ENCODE results near the gene DTNB. TPM values are rescaled to one million over a fixed set of nuclear protein-coding genes. Genes with fewer than 3 reads are reported as not detected.

Gene DTNB
- total and polyA plus RNA-seq, 2 experiments from 2014 or later = 31.3 to 33.4 TPM

GRCh38 chr2:25387876-25388449, 285.4 kb downstream of the DTNB start:
- Histone ChIP-seq H3K27me3 (no peaks in the 10 kb centered on the region), H3K27ac (no peak overlapping the region), H3K4me3 (no peak overlapping the region), H3K9me3 (ENCODE audit: low read depth) (no peaks in the 10 kb centered on the region), H3K36me3 (no peaks in the 10 kb centered on the region), H3K4me1 (ENCODE audit: low read depth) (no peaks in the 10 kb centered on the region)
- no peak for DNase-seq (ENCODE audit: low read depth in 1 of 2, low spot score in 1 of 2)
- TF ChIP-seq CTCF (IDR thresholded peaks at IDR 0.05; ENCODE audit: low read depth, low read length) = no peak

- Histone ChIP-seq H3K27ac (no peak overlapping the region), H3K4me1 (ENCODE audit: low read depth) (no peaks in the 10 kb centered on the region), H3K9me3 (ENCODE audit: low read depth) (no peaks in the 10 kb centered on the region), H3K36me3 (no peaks in the 10 kb centered on the region), H3K27me3 (no peaks in the 10 kb centered on the region), H3K4me3 (no peak overlapping the region)
- DNase-seq (ENCODE audit: low read depth in 1 of 2, low spot score in 1 of 2) = no peak
- no peak for TF ChIP-seq CTCF (IDR thresholded peaks at IDR 0.05; ENCODE audit: low read depth, low read length)
These were observed 286.2 kb downstream of the DTNB start for GRCh38 chr2:25386971-25387875.

GRCh38 chr2:25385910-25386309, 287.5 kb downstream of the DTNB start:
- Histone ChIP-seq H3K27ac (no peak overlapping the region), H3K4me3 (no peak overlapping the region), H3K4me1 (ENCODE audit: low read depth) (no peaks in the 10 kb centered on the region), H3K36me3 (no peaks in the 10 kb centered on the region), H3K27me3 (no peaks in the 10 kb centered on the region), H3K9me3 (ENCODE audit: low read depth) (no peaks in the 10 kb centered on the region)
- TF ChIP-seq CTCF (IDR thresholded peaks at IDR 0.05; ENCODE audit: low read depth, low read length) = no peak
- DNase-seq (ENCODE audit: low read depth in 1 of 2, low spot score in 1 of 2) = no peak

GRCh38 chr2:25383806-25384205, 289.6 kb downstream of the DTNB start:
- no peak for DNase-seq (ENCODE audit: low read depth in 1 of 2, low spot score in 1 of 2)
- TF ChIP-seq CTCF (IDR thresholded peaks at IDR 0.05; ENCODE audit: low read depth, low read length) = no peak
- H3K4me1 ChIP-seq (ENCODE audit: low read depth) = no peaks in the 10 kb centered on the region
- H3K36me3 ChIP-seq = no peaks in the 10 kb centered on the region
- no peak overlapping the region for H3K4me3 ChIP-seq
- H3K9me3 ChIP-seq (ENCODE audit: low read depth) = no peaks in the 10 kb centered on the region
- no peaks in the 10 kb centered on the region for H3K27me3 ChIP-seq
- H3K27ac ChIP-seq = no peak overlapping the region

DNA sequence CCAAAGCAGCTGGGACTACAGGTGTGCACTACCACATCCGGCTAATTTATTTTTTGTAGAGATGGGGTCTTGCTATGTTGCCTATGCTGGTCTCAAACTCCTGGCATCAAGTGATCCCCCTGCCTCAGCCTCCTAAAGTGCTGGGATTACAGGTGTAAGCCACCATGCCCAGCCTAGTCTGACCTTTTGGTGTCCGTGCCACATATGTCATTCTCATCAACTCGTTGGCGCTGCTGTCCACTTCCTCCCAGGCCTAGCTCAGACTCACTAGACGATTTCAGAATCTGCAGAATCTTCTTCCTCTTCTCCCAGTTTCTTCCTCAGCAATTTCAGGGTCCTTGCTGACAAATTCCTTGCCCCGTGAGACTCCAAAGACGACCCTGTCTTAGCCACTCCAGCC, 291.9 kb downstream of the DTNB start:
- H3K4me1 ChIP-seq (ENCODE audit: low read depth) = peaks cover 6% of the 10 kb centered on the region
- no peak for DNase-seq (ENCODE audit: low read depth in 1 of 2, low spot score in 1 of 2)
- H3K36me3 ChIP-seq = no peaks in the 10 kb centered on the region
- no peaks in the 10 kb centered on the region for H3K27me3 ChIP-seq
- no peak overlapping the region for H3K27ac ChIP-seq
- H3K9me3 ChIP-seq (ENCODE audit: low read depth) = no peaks in the 10 kb centered on the region
- TF ChIP-seq CTCF (IDR thresholded peaks at IDR 0.05; ENCODE audit: low read depth, low read length) = no peak
- H3K4me3 ChIP-seq = no peak overlapping the region
